ENCODE data around the gene GPR6. TPM values are rescaled to one million over a fixed set of nuclear protein-coding genes. Genes with fewer than 3 reads are reported as not detected.

The GPR6 gene
- total RNA-seq, 1 experiment from 2014 or later = 0.20 TPM

DNA sequence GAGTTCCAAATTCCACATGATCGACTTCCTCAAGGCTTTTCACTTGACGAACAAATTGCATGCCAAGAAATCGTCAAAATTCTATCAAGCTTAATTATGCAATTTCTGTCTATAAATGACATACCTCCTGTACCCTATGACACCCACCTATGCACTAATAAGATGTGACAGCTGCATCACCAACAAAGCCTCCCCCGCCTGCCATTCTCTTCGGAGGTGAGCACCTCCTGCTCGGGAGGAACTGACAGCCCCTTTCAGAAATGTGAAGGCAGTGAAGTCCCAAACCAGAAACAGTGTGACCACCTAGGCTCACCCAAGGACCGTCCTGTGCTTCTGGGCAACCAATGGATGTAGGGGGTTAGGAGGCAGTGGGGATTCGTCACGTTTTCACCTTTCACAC, 37.1 kb downstream of the GPR6 start:
- Histone ChIP-seq H3K4ac (ENCODE audit: low read depth, low read length) (no peak overlapping the region), H3K27me3 (ENCODE audit: insufficient read depth, low read length) (no peaks in the 10 kb centered on the region), H4K5ac (ENCODE audit: insufficient read length, low read depth, low read length) (no peak overlapping the region), H2BK20ac (ENCODE audit: low read depth, low read length, poor library complexity, severe bottlenecking) (no peak overlapping the region), H4K8ac (replicated peaks; ENCODE audit: insufficient read length, low read depth, low read length) (no peak overlapping the region), H2BK5ac (ENCODE audit: insufficient read length, low read length) (no peak overlapping the region), H3K4me1 (ENCODE audit: insufficient read depth, low read length) (no peaks in the 10 kb centered on the region), H3K79me1 (ENCODE audit: insufficient read depth, low read depth, low read length, poor library complexity, severe bottlenecking) (no peaks in the 10 kb centered on the region), H3K23me2 (ENCODE audit: insufficient read length, low read depth, low read length, poor library complexity, severe bottlenecking) (no peaks in the 10 kb centered on the region), H3T11ph (ENCODE audit: low read length) (no peak overlapping the region), H3K79me2 (ENCODE audit: insufficient read depth, low read length) (no peaks in the 10 kb centered on the region), H3K9ac (ENCODE audit: extremely low read depth, insufficient read length, low read length) (no peak overlapping the region), H2AK5ac (ENCODE audit: insufficient read length, low read length) (no peak overlapping the region), H3K27ac (ENCODE audit: insufficient read length, low read depth, low read length) (no peak overlapping the region), H4K20me1 (ENCODE audit: control insufficient read depth, insufficient read depth, insufficient read length) (no peaks in the 10 kb centered on the region), H2BK120ac (ENCODE audit: low read depth, low read length, poor library complexity, severe bottlenecking) (no peak overlapping the region), H2BK12ac (ENCODE audit: insufficient read length, low read depth, low read length) (no peak overlapping the region), H2BK15ac (ENCODE audit: low read depth, low read length) (no peak overlapping the region), H2AFZ (ENCODE audit: low read length) (no peak overlapping the region), H3K9me3 (ENCODE audit: control insufficient read depth, low read depth, low read length) (no peaks in the 10 kb centered on the region), H3K23ac (ENCODE audit: insufficient read length, low read depth, low read length) (no peak overlapping the region), H4K91ac (ENCODE audit: insufficient read length, low read depth, low read length) (no peak overlapping the region), H3K18ac (ENCODE audit: insufficient read length, low read depth, low read length) (no peak overlapping the region), H3K4me2 (ENCODE audit: insufficient read depth, insufficient read length, low read length) (no peak overlapping the region), H3K56ac (ENCODE audit: insufficient read length, low read depth, low read length) (no peak overlapping the region), H3K14ac (ENCODE audit: insufficient read depth, low read length) (no peak overlapping the region)
- no peak overlapping the region for H3K27ac Mint-ChIP-seq
- H3K27me3 Mint-ChIP-seq (ENCODE audit: low read depth) = peaks cover 2% of the 10 kb centered on the region; the same call in 1 of the 2 replicates
- TF ChIP-seq, protein P1, sequence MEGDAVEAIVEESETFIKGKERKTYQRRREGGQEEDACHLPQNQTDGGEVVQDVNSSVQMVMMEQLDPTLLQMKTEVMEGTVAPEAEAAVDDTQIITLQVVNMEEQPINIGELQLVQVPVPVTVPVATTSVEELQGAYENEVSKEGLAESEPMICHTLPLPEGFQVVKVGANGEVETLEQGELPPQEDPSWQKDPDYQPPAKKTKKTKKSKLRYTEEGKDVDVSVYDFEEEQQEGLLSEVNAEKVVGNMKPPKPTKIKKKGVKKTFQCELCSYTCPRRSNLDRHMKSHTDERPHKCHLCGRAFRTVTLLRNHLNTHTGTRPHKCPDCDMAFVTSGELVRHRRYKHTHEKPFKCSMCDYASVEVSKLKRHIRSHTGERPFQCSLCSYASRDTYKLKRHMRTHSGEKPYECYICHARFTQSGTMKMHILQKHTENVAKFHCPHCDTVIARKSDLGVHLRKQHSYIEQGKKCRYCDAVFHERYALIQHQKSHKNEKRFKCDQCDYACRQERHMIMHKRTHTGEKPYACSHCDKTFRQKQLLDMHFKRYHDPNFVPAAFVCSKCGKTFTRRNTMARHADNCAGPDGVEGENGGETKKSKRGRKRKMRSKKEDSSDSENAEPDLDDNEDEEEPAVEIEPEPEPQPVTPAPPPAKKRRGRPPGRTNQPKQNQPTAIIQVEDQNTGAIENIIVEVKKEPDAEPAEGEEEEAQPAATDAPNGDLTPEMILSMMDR (conservative IDR thresholded peaks at IDR 0.05) = no peak
- no peak for DNase-seq
- no peaks in the 10 kb centered on the region for H3K9me3 Mint-ChIP-seq
- no peaks in the 10 kb centered on the region for H3K36me3 Mint-ChIP-seq (ENCODE audit: insufficient read depth in 1 of 3, low read depth in 3 of 3)
- WGBS (ENCODE audit: extremely low coverage, insufficient read length, low lambda C conversion rate) = no CpG with 5 or more reads among the region's 9 CpGs
- H3K4me1 Mint-ChIP-seq = 0 out of 4 replicates have a peak, but pooled peaks cover 0 to 4% of the 10 kb centered on the region in 2 experiments
- no peak overlapping the region for H3K4me3 Mint-ChIP-seq

All from H9 (cell line).